WTC11 (cell line): ENCODE measurements around the gene LRRC47.
"Not testable (repeated sequence)": the region's sequence is repeated elsewhere in the genome, so short reads cannot be mapped to it uniquely, and the experiment has no call there.

Source experiments
- CREB1 ChIP-seq: sonication (generic); formaldehyde crosslinking; IDR thresholded peaks from 2 replicates; pipeline ENCODE4 v1.8.0; 2023; ENCODE audit warnings: mild to moderate bottlenecking, missing genetic modification reagents
- CTCF ChIP-seq: fragments of 200-600 bp; IDR thresholded peaks from 2 replicates; pipeline ENCODE4 v1.8.0; 2022; ENCODE audit warnings: antibody characterized with exemption
- GABPB1 ChIP-seq: sonication (generic); formaldehyde crosslinking; IDR thresholded peaks from 2 replicates; pipeline ENCODE4 v1.8.1; 2023; ENCODE audit warnings: mild to moderate bottlenecking, missing genetic modification reagents
- MLX ChIP-seq: sonication (generic); formaldehyde crosslinking; IDR thresholded peaks from 2 replicates; pipeline ENCODE4 v1.8.1; 2023; ENCODE audit warnings: mild to moderate bottlenecking, missing genetic modification reagents, moderate library complexity

- TF ChIP-seq MLX (CRISPR knock-in tag); CREB1 (CRISPR knock-in tag); CTCF; GABPB1: not testable (repeated sequence)
These were observed 4.5 kb upstream of the LRRC47 start for GRCh38 chr1:3800795-3801194.
